Naive B cell (primary cell): ENCODE results near the gene ACTN1. TPM values are rescaled to one million over a fixed set of nuclear protein-coding genes. Genes with fewer than 3 reads are reported as not detected.

Experiments used
- ATAC-seq, 2 donors: fragments of 150-1000 bp; cut with Tn5 transposase; 2 replicates each; pipeline ENCODE4 v1.10.0; 2021; ENCODE audit warnings: low read depth in 2 of 2, mild to moderate bottlenecking in 2 of 2, moderate library complexity in 2 of 2
- DNase-seq: peaks from one replicate; pipeline ENCODE4 v3.0.0; 2022
- H3K27ac Mint-ChIP-seq, 6 donors: one replicate each; pipeline ENCODE4 v1.8.0; 2020 to 2022; ENCODE audit warnings: mild to moderate bottlenecking in 6 of 6, mixed read lengths in 6 of 6, moderate library complexity in 5 of 6, inconsistent platforms in 2 of 6
- H3K27me3 Mint-ChIP-seq, 3 donors: one replicate each; pipeline ENCODE4 v1.8.0; 2021 to 2022; ENCODE audit warnings: mixed read lengths in 3 of 3, mild to moderate bottlenecking in 1 of 3
- H3K36me3 Mint-ChIP-seq, 2 donors: one replicate each; pipeline ENCODE4 v1.8.0; 2020 to 2022; ENCODE audit warnings: mixed read lengths in 2 of 2, inconsistent platforms in 1 of 2, mild to moderate bottlenecking in 1 of 2
- H3K4me1 Mint-ChIP-seq, 3 donors: one replicate each; pipeline ENCODE4 v1.8.0; 2020 to 2022; ENCODE audit warnings: mixed read lengths in 3 of 3, inconsistent platforms in 1 of 3, mild to moderate bottlenecking in 1 of 3, moderate library complexity in 1 of 3
- H3K4me3 Mint-ChIP-seq, 8 donors: one replicate each; pipeline ENCODE4 v1.8.0; 2020 to 2022; ENCODE audit warnings: mild to moderate bottlenecking in 8 of 8, mixed read lengths in 8 of 8, moderate library complexity in 8 of 8, inconsistent platforms in 2 of 8
- H3K9me3 Mint-ChIP-seq, 7 donors: one replicate each; pipeline ENCODE4 v1.8.0; 2020 to 2022; ENCODE audit warnings: mixed read lengths in 7 of 7, mild to moderate bottlenecking in 5 of 7, inconsistent platforms in 2 of 7, moderate library complexity in 1 of 7
- polyA plus RNA-seq, 6 donors: library from polyadenylated mRNA; unstranded; fragments of 300-500 nt; fragmentation: Illumina TruSeq; gene quantifications; one replicate each; pipeline ENCODE4 v1.2.3, GENCODE V29; 2021; ENCODE audit warnings: low read depth in 6 of 6

The ACTN1 gene
- polyA plus RNA-seq, 6 donors from 2014 or later, result 0.61 to 4.5 (median 2.4) TPM; not detected in 1

GRCh38 chr14:68885226-68886108 is 93.6 kb downstream of the ACTN1 start:
- no peak for DNase-seq
- Mint-ChIP-seq H3K4me3 (peak overlapping the region in 1 of 8 donors; percentile 42), H3K27me3 (no peaks in the 10 kb centered on the region), H3K9me3 (peaks cover 0 to 3% (median 0%) of the 10 kb centered on the region in 7 donors), H3K4me1 (no peaks in the 10 kb centered on the region), H3K36me3 (no peaks in the 10 kb centered on the region), H3K27ac (no peak overlapping the region)
- ATAC-seq, result no peak

GRCh38 chr14:68884031-68885030 is 94.8 kb downstream of the ACTN1 start:
- ATAC-seq, result no peak
- no peak for DNase-seq
- Mint-ChIP-seq H3K27ac (no peak overlapping the region), H3K9me3 (peaks cover 0 to 3% (median 0%) of the 10 kb centered on the region in 7 donors), H3K36me3 (no peaks in the 10 kb centered on the region), H3K4me1 (no peaks in the 10 kb centered on the region), H3K27me3 (no peaks in the 10 kb centered on the region), H3K4me3 (no peak overlapping the region)

- DNase-seq (no peak), ATAC-seq (no peak)
- no peak overlapping the region for H3K27ac Mint-ChIP-seq
- no peak overlapping the region for H3K4me3 Mint-ChIP-seq
- no peaks in the 10 kb centered on the region for H3K4me1 Mint-ChIP-seq
- no peaks in the 10 kb centered on the region for H3K36me3 Mint-ChIP-seq
- peaks cover 0 to 3% (median 0%) of the 10 kb centered on the region in 7 donors for H3K9me3 Mint-ChIP-seq
- no peaks in the 10 kb centered on the region for H3K27me3 Mint-ChIP-seq
These were observed 96.9 kb downstream of the ACTN1 start for GRCh38 chr14:68882235-68882634.

- H3K36me3 Mint-ChIP-seq, result no peaks in the 10 kb centered on the region
- H3K9me3 Mint-ChIP-seq, result peaks cover 0 to 3% (median 0%) of the 10 kb centered on the region in 7 donors
- no peaks in the 10 kb centered on the region for H3K27me3 Mint-ChIP-seq
- no peaks in the 10 kb centered on the region for H3K4me1 Mint-ChIP-seq
- no peak overlapping the region for H3K4me3 Mint-ChIP-seq
- DNase-seq (no peak), ATAC-seq (no peak)
- no peak overlapping the region for H3K27ac Mint-ChIP-seq
These were observed 97.7 kb downstream of the ACTN1 start for GRCh38 chr14:68881396-68881795.

- DNase-seq (no peak), ATAC-seq (no peak)
- no peaks in the 10 kb centered on the region for H3K36me3 Mint-ChIP-seq
- H3K4me1 Mint-ChIP-seq, result no peaks in the 10 kb centered on the region
- peaks cover 0 to 3% (median 0%) of the 10 kb centered on the region in 7 donors for H3K9me3 Mint-ChIP-seq
- H3K27ac Mint-ChIP-seq, result no peak overlapping the region
- no peak overlapping the region for H3K4me3 Mint-ChIP-seq
- H3K27me3 Mint-ChIP-seq, result no peaks in the 10 kb centered on the region
These were observed 98.5 kb downstream of the ACTN1 start for GRCh38 chr14:68880581-68881105.

- DNase-seq (no peak), ATAC-seq (no peak)
- no peak overlapping the region for H3K27ac Mint-ChIP-seq
- H3K27me3 Mint-ChIP-seq, result no peaks in the 10 kb centered on the region
- H3K4me1 Mint-ChIP-seq, result no peaks in the 10 kb centered on the region
- H3K9me3 Mint-ChIP-seq, result peaks cover 0 to 3% (median 0%) of the 10 kb centered on the region in 7 donors
- no peak overlapping the region for H3K4me3 Mint-ChIP-seq
- no peaks in the 10 kb centered on the region for H3K36me3 Mint-ChIP-seq
These were observed 99.1 kb downstream of the ACTN1 start for GRCh38 chr14:68879841-68880575.

- Mint-ChIP-seq H3K36me3 (no peaks in the 10 kb centered on the region), H3K4me1 (no peaks in the 10 kb centered on the region), H3K4me3 (no peak overlapping the region), H3K9me3 (peaks cover 0 to 3% (median 0%) of the 10 kb centered on the region in 7 donors), H3K27ac (no peak overlapping the region), H3K27me3 (no peaks in the 10 kb centered on the region)
- ATAC-seq, result no peak
- no peak for DNase-seq
These were observed 99.8 kb downstream of the ACTN1 start for GRCh38 chr14:68879321-68879781.

GRCh38 chr14:68878908-68879307 is 100.2 kb downstream of the ACTN1 start:
- Mint-ChIP-seq H3K36me3 (no peaks in the 10 kb centered on the region), H3K27ac (no peak overlapping the region), H3K4me1 (no peaks in the 10 kb centered on the region), H3K27me3 (no peaks in the 10 kb centered on the region), H3K4me3 (no peak overlapping the region), H3K9me3 (peaks cover 0 to 3% (median 0%) of the 10 kb centered on the region in 7 donors)
- ATAC-seq (no peak), DNase-seq (no peak)

GRCh38 chr14:68877993-68878575 is 101.0 kb downstream of the ACTN1 start:
- H3K27ac Mint-ChIP-seq, result no peak overlapping the region
- H3K4me1 Mint-ChIP-seq, result no peaks in the 10 kb centered on the region
- H3K36me3 Mint-ChIP-seq, result no peaks in the 10 kb centered on the region
- H3K27me3 Mint-ChIP-seq, result no peaks in the 10 kb centered on the region
- no peak for DNase-seq
- no peak for ATAC-seq
- peaks cover 0 to 3% (median 0%) of the 10 kb centered on the region in 7 donors for H3K9me3 Mint-ChIP-seq
- H3K4me3 Mint-ChIP-seq, result no peak overlapping the region

- Mint-ChIP-seq H3K27ac (peak overlapping the region in 1 of 6 donors; percentile 44), H3K4me3 (no peak overlapping the region), H3K9me3 (no peaks in the 10 kb centered on the region), H3K27me3 (no peaks in the 10 kb centered on the region), H3K4me1 (no peaks in the 10 kb centered on the region), H3K36me3 (no peaks in the 10 kb centered on the region)
- ATAC-seq, result no peak
- no peak for DNase-seq
These were observed 102.1 kb downstream of the ACTN1 start for GRCh38 chr14:68876976-68877375.

- no peaks in the 10 kb centered on the region for H3K36me3 Mint-ChIP-seq
- no peaks in the 10 kb centered on the region for H3K4me1 Mint-ChIP-seq
- H3K9me3 Mint-ChIP-seq, result no peaks in the 10 kb centered on the region
- peaks cover 0 to 4% (median 4%) of the 10 kb centered on the region in 3 donors for H3K27me3 Mint-ChIP-seq
- no peak for DNase-seq
- H3K27ac Mint-ChIP-seq, result no peak overlapping the region
- peak overlapping the region in 4 of 8 donors; percentile 12 to 76 (median 36) for H3K4me3 Mint-ChIP-seq
- peak; percentile 46 for ATAC-seq
These were observed 104.4 kb downstream of the ACTN1 start for GRCh38 chr14:68874746-68875155.

GRCh38 chr14:68873376-68873775 is 105.7 kb downstream of the ACTN1 start:
- Mint-ChIP-seq H3K4me3 (no peak overlapping the region), H3K9me3 (no peaks in the 10 kb centered on the region), H3K36me3 (no peaks in the 10 kb centered on the region), H3K27me3 (peaks cover 0 to 4% (median 4%) of the 10 kb centered on the region in 3 donors), H3K4me1 (no peaks in the 10 kb centered on the region), H3K27ac (no peak overlapping the region)
- DNase-seq (no peak), ATAC-seq (no peak)
